Neutrophil (primary cell): ENCODE measurements around the gene RTN1.

Source experiments
- H3K27ac ChIP-seq: fragments of 200-600 bp; sonication (generic); 2 replicates; pipeline ENCODE4 v1.5.1; 2016; ENCODE audit warnings: mild to moderate bottlenecking, moderate library complexity
- H3K27me3 ChIP-seq: fragments of 200-600 bp; sonication (generic); 2 replicates; pipeline ENCODE4 v1.6.0; 2016; ENCODE audit warnings: mild to moderate bottlenecking
- H3K36me3 ChIP-seq: fragments of 200-600 bp; sonication (generic); 2 replicates; pipeline ENCODE4 v1.5.1; 2017
- H3K4me1 ChIP-seq, 2 experiments: fragments of 200-600 bp in 1 of 2; sonication (generic) in 1 of 2; 1 replicate in 1 of 2; 2 replicates in 1 of 2; pipeline versions ENCODE4 v1.5.1 to v1.6.1; 2013 to 2016; ENCODE audit warnings: low read depth in 1 of 2, low read length in 1 of 2, mild to moderate bottlenecking in 1 of 2, moderate library complexity in 1 of 2; ENCODE audit not compliant: control insufficient read depth in 1 of 2, insufficient read depth in 1 of 2
- H3K4me3 ChIP-seq, 2 experiments: fragments of 200-600 bp in 1 of 2; sonication (generic) in 1 of 2; 1 replicate in 1 of 2; 2 replicates in 1 of 2; pipeline ENCODE4 v1.5.1; 2013 to 2016; ENCODE audit warnings: low read depth in 1 of 2, low read length in 1 of 2, mild to moderate bottlenecking in 1 of 2, moderate library complexity in 1 of 2
- H3K9me3 ChIP-seq: fragments of 200-600 bp; sonication (generic); 2 replicates; pipeline ENCODE4 v1.5.1; 2016
- TF ChIP-seq, protein P1 (sequence below): fragments of 200-600 bp; sonication (generic); IDR thresholded peaks from 2 replicates; pipeline ENCODE4 v1.5.1; 2016; ENCODE audit warnings: antibody characterized with exemption

RTN1 gene

DNA sequence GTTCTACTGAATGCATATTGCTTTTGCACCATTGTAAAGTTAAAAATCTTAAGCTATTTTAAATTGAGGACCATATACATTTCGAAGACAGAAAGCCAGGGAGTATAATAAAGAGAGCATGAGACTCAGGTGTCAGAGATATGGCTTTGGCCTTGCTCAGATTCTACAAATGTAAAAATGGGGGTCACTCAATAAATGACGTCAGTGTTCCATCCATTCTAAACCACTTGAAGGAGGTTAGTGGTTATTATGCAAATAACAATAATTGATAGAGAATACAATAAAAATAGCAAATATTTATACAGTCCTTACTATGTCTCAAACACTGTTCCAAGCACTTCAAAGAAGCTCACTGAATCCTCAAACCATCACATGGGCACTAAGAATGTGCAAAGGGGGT is 20.1 kb downstream of the RTN1 start:
- Histone ChIP-seq H3K27me3 (no peaks in the 10 kb centered on the region), H3K9me3 (no peaks in the 10 kb centered on the region), H3K36me3 (no peaks in the 10 kb centered on the region), H3K4me1 (peaks cover 5 to 18% of the 10 kb centered on the region in 2 experiments), H3K4me3 (no peak overlapping the region), H3K27ac (no peak overlapping the region)
- TF ChIP-seq, protein P1, sequence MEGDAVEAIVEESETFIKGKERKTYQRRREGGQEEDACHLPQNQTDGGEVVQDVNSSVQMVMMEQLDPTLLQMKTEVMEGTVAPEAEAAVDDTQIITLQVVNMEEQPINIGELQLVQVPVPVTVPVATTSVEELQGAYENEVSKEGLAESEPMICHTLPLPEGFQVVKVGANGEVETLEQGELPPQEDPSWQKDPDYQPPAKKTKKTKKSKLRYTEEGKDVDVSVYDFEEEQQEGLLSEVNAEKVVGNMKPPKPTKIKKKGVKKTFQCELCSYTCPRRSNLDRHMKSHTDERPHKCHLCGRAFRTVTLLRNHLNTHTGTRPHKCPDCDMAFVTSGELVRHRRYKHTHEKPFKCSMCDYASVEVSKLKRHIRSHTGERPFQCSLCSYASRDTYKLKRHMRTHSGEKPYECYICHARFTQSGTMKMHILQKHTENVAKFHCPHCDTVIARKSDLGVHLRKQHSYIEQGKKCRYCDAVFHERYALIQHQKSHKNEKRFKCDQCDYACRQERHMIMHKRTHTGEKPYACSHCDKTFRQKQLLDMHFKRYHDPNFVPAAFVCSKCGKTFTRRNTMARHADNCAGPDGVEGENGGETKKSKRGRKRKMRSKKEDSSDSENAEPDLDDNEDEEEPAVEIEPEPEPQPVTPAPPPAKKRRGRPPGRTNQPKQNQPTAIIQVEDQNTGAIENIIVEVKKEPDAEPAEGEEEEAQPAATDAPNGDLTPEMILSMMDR = no peak

- TF ChIP-seq, protein P1 = no peak
- no peak overlapping the region for H3K4me3 ChIP-seq
These were observed 21.0 kb downstream of the RTN1 start for GRCh38 chr14:59849411-59850130.

GRCh38 chr14:59848671-59849070 is 21.9 kb downstream of the RTN1 start:
- H3K27me3 ChIP-seq = peaks cover 7% of the 10 kb centered on the region
- no peak overlapping the region for H3K27ac ChIP-seq
- H3K4me1 ChIP-seq = peaks cover 5 to 18% of the 10 kb centered on the region in 2 experiments
- H3K9me3 ChIP-seq = no peaks in the 10 kb centered on the region
- TF ChIP-seq, protein P1 = no peak
- H3K4me3 ChIP-seq = no peak overlapping the region
- H3K36me3 ChIP-seq = no peaks in the 10 kb centered on the region

More at GRCh38 chr14:59849411-59850130, 21.0 kb downstream of the RTN1 start:
- Histone ChIP-seq H3K27ac (no peak overlapping the region), H3K9me3 (no peaks in the 10 kb centered on the region), H3K27me3 (no peaks in the 10 kb centered on the region), H3K4me1 (peaks cover 5 to 18% of the 10 kb centered on the region in 2 experiments), H3K36me3 (no peaks in the 10 kb centered on the region)

DNA sequence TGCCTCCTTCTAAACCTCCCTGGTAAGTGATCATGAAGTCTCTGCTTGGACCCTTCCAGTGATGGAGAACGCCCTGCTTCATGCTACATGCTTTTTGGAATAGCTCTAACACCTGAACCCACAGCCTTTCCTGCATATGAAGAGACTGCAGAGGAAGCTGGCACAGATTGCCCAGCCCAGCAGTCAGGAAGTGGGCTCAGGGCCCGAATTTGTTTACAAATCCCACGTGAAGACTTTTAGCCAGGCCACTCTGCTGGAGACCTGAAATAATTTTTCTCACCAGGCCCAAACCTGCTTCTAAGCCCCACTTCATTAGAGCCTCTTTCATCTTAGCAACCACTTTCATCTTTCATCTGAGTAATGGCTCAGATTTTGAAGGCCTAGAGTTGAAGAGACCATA is 22.9 kb downstream of the RTN1 start:
- H3K27ac ChIP-seq = no peak overlapping the region
- H3K9me3 ChIP-seq = no peaks in the 10 kb centered on the region
- no peak overlapping the region for H3K4me3 ChIP-seq
- H3K36me3 ChIP-seq = no peaks in the 10 kb centered on the region
- peaks cover 5 to 18% of the 10 kb centered on the region in 2 experiments for H3K4me1 ChIP-seq
- TF ChIP-seq, protein P1 = no peak
- H3K27me3 ChIP-seq = peaks cover 12% of the 10 kb centered on the region

GRCh38 chr14:59846595-59846994 is 24.0 kb downstream of the RTN1 start:
- no peak overlapping the region for H3K27ac ChIP-seq
- H3K4me3 ChIP-seq = no peak overlapping the region
- H3K27me3 ChIP-seq = peaks cover 12% of the 10 kb centered on the region
- no peaks in the 10 kb centered on the region for H3K36me3 ChIP-seq
- TF ChIP-seq, protein P1 = no peak
- H3K9me3 ChIP-seq = no peaks in the 10 kb centered on the region
- H3K4me1 ChIP-seq = peaks cover 5 to 18% of the 10 kb centered on the region in 2 experiments
